Activated T-cell treated with anti-CD3 and anti-CD28 coated beads, Interleukin-2, amount 50 U/mL, for 4 hours (primary cell): ENCODE measurements around the gene PPP1R18. TPM values are rescaled to one million over a fixed set of nuclear protein-coding genes. Genes with fewer than 3 reads are reported as not detected.
A peak's percentile ranks its signal among the peaks of the same experiment; 100 is the strongest.

ENCODE experiments used
- ATAC-seq, 2 donors: fragments of 200-7000 bp; cut with Tn5 transposase; one replicate each; pipeline ENCODE4 v1.10.0; 2021
- DNase-seq: peaks from one replicate; pipeline ENCODE4 v3.0.0-alpha.2; 2020
- H3K27me3 Mint-ChIP-seq: one replicate; pipeline ENCODE4 v1.8.0; 2021; ENCODE audit warnings: low read depth, mixed read lengths
- H3K36me3 Mint-ChIP-seq: one replicate; pipeline ENCODE4 v1.8.0; 2022; ENCODE audit warnings: mixed read lengths; ENCODE audit not compliant: insufficient read depth
- H3K4me1 Mint-ChIP-seq: one replicate; pipeline ENCODE4 v1.8.0; 2021; ENCODE audit warnings: low read depth, mixed read lengths
- H3K4me3 Mint-ChIP-seq: one replicate; pipeline ENCODE4 v1.8.0; 2021; ENCODE audit warnings: mild to moderate bottlenecking, moderate library complexity, mixed read lengths
- H3K9me3 Mint-ChIP-seq: one replicate; pipeline ENCODE4 v1.8.0; 2021; ENCODE audit warnings: mixed read lengths
- total RNA-seq, 3 donors: library from RNA; stranded (reverse); gene quantifications; one replicate each; pipeline ENCODE4 v1.2.1, GENCODE V29; 2021

The PPP1R18 gene
- total RNA-seq, 3 donors from 2014 or later: 148 to 176 (median 148) TPM

- Mint-ChIP-seq H3K27me3 (no peaks in the 10 kb centered on the region), H3K4me1 (peaks cover 37% of the 10 kb centered on the region), H3K36me3 (peaks cover 16% of the 10 kb centered on the region), H3K9me3 (no peaks in the 10 kb centered on the region), H3K4me3 (no peak overlapping the region)
- ATAC-seq (no peak), DNase-seq (no peak)
Measured at GRCh38 chr6:30643656-30644055, 42.8 kb downstream of the PPP1R18 start.

GRCh38 chr6:30641048-30641447, 45.4 kb downstream of the PPP1R18 start:
- ATAC-seq (no peak), DNase-seq (no peak)
- no peaks in the 10 kb centered on the region for H3K9me3 Mint-ChIP-seq
- H3K4me3 Mint-ChIP-seq: no peak overlapping the region
- H3K4me1 Mint-ChIP-seq: peaks cover 23% of the 10 kb centered on the region
- peaks cover 17% of the 10 kb centered on the region for H3K36me3 Mint-ChIP-seq
- H3K27me3 Mint-ChIP-seq: no peaks in the 10 kb centered on the region

- ATAC-seq (no peak), DNase-seq (no peak)
- H3K36me3 Mint-ChIP-seq: peaks cover 22% of the 10 kb centered on the region
- peaks cover 21% of the 10 kb centered on the region for H3K4me1 Mint-ChIP-seq
- H3K27me3 Mint-ChIP-seq: no peaks in the 10 kb centered on the region
- no peak overlapping the region for H3K4me3 Mint-ChIP-seq
- H3K9me3 Mint-ChIP-seq: no peaks in the 10 kb centered on the region
Measured at GRCh38 chr6:30640481-30640880, 46.0 kb downstream of the PPP1R18 start.

GRCh38 chr6:30635834-30636233, 50.6 kb downstream of the PPP1R18 start:
- ATAC-seq: no peak
- H3K4me3 Mint-ChIP-seq: no peak overlapping the region
- H3K4me1 Mint-ChIP-seq: peaks cover 9% of the 10 kb centered on the region

GRCh38 chr6:30626484-30627366, 59.7 kb downstream of the PPP1R18 start, which contains the start of gene ATAT1:
TSS of gene ATAT1 (plus strand) at chr6:30626874.
- Mint-ChIP-seq H3K4me3 (peak within 1 kb of the TSS; percentile 93), H3K4me1 (peaks cover 21% of the 10 kb centered on the region), H3K27me3 (no peaks in the 10 kb centered on the region), H3K9me3 (no peaks in the 10 kb centered on the region), H3K36me3 (peaks cover 25% of the 10 kb centered on the region)
- DNase-seq (peak; percentile 87), ATAC-seq (peak; percentile 99)

More at GRCh38 chr6:30635834-30636233, 50.6 kb downstream of the PPP1R18 start:
- no peaks in the 10 kb centered on the region for H3K9me3 Mint-ChIP-seq
- H3K27me3 Mint-ChIP-seq: no peaks in the 10 kb centered on the region
- peaks cover 22% of the 10 kb centered on the region for H3K36me3 Mint-ChIP-seq
- DNase-seq: no peak

Other genes starting within 250 kb of the PPP1R18 start
- gene HLA-E, start 197.1 kb downstream of the PPP1R18 start, total RNA-seq: 1,000 to 10,000 TPM in 1 of 3 donors, 100 to 1,000 TPM in 2; 695 to 1,026 (median 934) TPM
- 100 to 1,000 TPM; 134 to 142 (median 138) TPM for gene GNL1, start 130.2 kb downstream of the PPP1R18 start, total RNA-seq
- gene PRR3, start 129.3 kb downstream of the PPP1R18 start, total RNA-seq: 10 to 100 TPM; 41.3 to 49.3 (median 43.8) TPM
- 100 to 1,000 TPM; 167 to 181 (median 181) TPM for gene ABCF1, start 115.2 kb downstream of the PPP1R18 start, total RNA-seq
- gene PPP1R10, start 69.4 kb downstream of the PPP1R18 start, total RNA-seq: 100 to 1,000 TPM; 102 to 106 (median 106) TPM
- 100 to 1,000 TPM in 2 of 3 donors, 10 to 100 TPM in 1; 98.6 to 108 (median 103) TPM for gene MRPS18B, start 68.8 kb downstream of the PPP1R18 start, total RNA-seq
- 10 to 100 TPM in 1 of 3 donors, 1 to 10 TPM in 2; 5.9 to 10.3 (median 9.5) TPM for gene ATAT1, start 59.8 kb downstream of the PPP1R18 start, total RNA-seq
- 10 to 100 TPM; 34.7 to 36.7 (median 36.6) TPM for gene C6orf136, start 39.5 kb downstream of the PPP1R18 start, total RNA-seq
- 10 to 100 TPM; 54.2 to 57.2 (median 54.8) TPM for gene DHX16, start 13.6 kb downstream of the PPP1R18 start, total RNA-seq
- 10 to 100 TPM in 2 of 3 donors, 1 to 10 TPM in 1; 9.7 to 10.5 (median 10.2) TPM for gene NRM, start 4.3 kb upstream of the PPP1R18 start, total RNA-seq
- 10 to 100 TPM; 65.4 to 69.5 (median 65.8) TPM for gene MDC1, start 30.6 kb upstream of the PPP1R18 start, total RNA-seq
- gene TUBB, start 33.7 kb upstream of the PPP1R18 start, total RNA-seq: 1,000 to 10,000 TPM; 1,153 to 1,485 (median 1,301) TPM
- 10 to 100 TPM; 93.0 to 98.1 (median 95.0) TPM for gene FLOT1, start 56.0 kb upstream of the PPP1R18 start, total RNA-seq
- gene IER3, start 57.9 kb upstream of the PPP1R18 start, total RNA-seq: 100 to 1,000 TPM; 519 to 552 (median 531) TPM
- 10 to 100 TPM; 13.9 to 23.1 (median 14.2) TPM for gene DDR1, start 197.9 kb upstream of the PPP1R18 start, total RNA-seq
- 10 to 100 TPM; 69.6 to 74.0 (median 73.8) TPM for gene GTF2H4, start 221.6 kb upstream of the PPP1R18 start, total RNA-seq
- gene VARS2, start 227.6 kb upstream of the PPP1R18 start, total RNA-seq: 10 to 100 TPM; 73.6 to 95.1 (median 79.3) TPM
- gene SFTA2, start 245.5 kb upstream of the PPP1R18 start, total RNA-seq: under 1 TPM in 1 of 3 donors, not detected in 2; 0.28 TPM